Tibial nerve (tissue), 4 donors: ENCODE measurements around the gene MEIS1.

ENCODE experiments used
- EP300 ChIP-seq, 2 donors: sonication (generic); formaldehyde crosslinking; IDR thresholded peaks; one replicate each; pipeline ENCODE4 v1.6.1; 2017; ENCODE audit warnings: antibody characterized with exemption in 2 of 2, mild to moderate bottlenecking in 1 of 2
- POLR2A ChIP-seq, 2 donors: fragments of 450-650 bp; IDR thresholded peaks; one replicate each; pipeline ENCODE4 v1.6.1; 2017; ENCODE audit warnings: antibody characterized with exemption in 2 of 2, mild to moderate bottlenecking in 2 of 2, moderate library complexity in 2 of 2
- TF ChIP-seq, protein P1 (sequence below), 5 experiments: fragments of 200-600 bp in 3 of 5; fragments of 450-650 bp in 2 of 5; sonication (generic) in 3 of 5; IDR thresholded peaks; one replicate each; pipeline ENCODE4 v1.5.1; 2016 to 2019; ENCODE audit warnings: antibody characterized with exemption in 5 of 5, mild to moderate bottlenecking in 3 of 5, moderate library complexity in 2 of 5

DNA sequence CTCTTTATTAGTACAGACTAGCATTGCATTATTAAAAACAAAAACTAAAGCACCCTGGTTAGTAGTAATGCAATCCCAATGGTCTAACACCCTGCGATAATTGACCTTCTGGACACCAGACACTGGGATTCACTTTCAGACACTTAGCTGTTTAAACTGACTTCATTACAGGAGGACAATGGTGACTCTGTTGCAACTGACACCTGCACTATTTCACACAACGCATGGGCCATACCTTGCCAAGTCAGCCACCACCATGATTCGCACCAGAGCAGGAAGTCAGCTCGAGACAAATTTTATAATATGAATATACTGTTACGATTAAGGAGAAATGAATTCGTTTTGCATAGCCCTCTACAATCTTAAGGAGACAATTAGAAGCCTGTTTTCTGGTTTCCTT lies 150.7 kb downstream of the MEIS1 start:
- TF ChIP-seq, protein P1, sequence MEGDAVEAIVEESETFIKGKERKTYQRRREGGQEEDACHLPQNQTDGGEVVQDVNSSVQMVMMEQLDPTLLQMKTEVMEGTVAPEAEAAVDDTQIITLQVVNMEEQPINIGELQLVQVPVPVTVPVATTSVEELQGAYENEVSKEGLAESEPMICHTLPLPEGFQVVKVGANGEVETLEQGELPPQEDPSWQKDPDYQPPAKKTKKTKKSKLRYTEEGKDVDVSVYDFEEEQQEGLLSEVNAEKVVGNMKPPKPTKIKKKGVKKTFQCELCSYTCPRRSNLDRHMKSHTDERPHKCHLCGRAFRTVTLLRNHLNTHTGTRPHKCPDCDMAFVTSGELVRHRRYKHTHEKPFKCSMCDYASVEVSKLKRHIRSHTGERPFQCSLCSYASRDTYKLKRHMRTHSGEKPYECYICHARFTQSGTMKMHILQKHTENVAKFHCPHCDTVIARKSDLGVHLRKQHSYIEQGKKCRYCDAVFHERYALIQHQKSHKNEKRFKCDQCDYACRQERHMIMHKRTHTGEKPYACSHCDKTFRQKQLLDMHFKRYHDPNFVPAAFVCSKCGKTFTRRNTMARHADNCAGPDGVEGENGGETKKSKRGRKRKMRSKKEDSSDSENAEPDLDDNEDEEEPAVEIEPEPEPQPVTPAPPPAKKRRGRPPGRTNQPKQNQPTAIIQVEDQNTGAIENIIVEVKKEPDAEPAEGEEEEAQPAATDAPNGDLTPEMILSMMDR (IDR thresholded peaks at IDR 0.05), result no peak
- TF ChIP-seq EP300 (IDR thresholded peaks at IDR 0.05) (no peak), POLR2A (IDR thresholded peaks at IDR 0.05) (no peak)
